ENCODE data around the gene STX11.

DNA sequence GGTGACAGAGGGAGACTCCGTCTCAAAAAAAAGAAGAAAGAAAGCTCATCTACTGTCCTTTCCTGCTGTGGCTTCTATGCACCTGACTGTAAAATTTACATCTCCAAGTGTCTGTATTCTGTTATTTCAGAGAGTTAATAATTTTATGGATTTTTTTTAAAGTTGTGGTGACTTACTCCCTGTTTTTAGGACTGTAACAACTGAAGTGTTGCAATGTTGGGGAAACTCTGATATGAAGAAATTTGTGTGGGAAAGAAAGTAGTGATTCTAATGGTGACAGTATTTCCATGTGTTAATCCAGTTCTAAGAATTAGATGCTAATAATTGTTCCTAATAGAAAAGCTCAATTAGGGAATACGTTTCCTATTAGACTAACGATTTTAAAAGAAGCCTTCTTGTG lies 27.4 kb downstream of the STX11 start:
- TF ChIP-seq FOXK2 (IDR thresholded peaks at IDR 0.05) (no peak), FOXM1 (IDR thresholded peaks at IDR 0.05; ENCODE audit: borderline replicate concordance) (no peak), ELF4 (IDR thresholded peaks at IDR 0.05) (no peak)

Data from HEK293T (cell line).